ENCODE results near the gene SLC1A2. TPM values are rescaled to one million over a fixed set of nuclear protein-coding genes. Genes with fewer than 3 reads are reported as not detected.

Gene SLC1A2
- total RNA-seq = 0.38 TPM
- polyA plus RNA-seq = 0.71 TPM
- long read RNA-seq, donor 1 = 0 reads
- long read RNA-seq, donor 2 = 0 reads
- long read RNA-seq, donor 3 = 0 reads
- long read RNA-seq, donor 4 = 0 reads
- long read RNA-seq, donor 5 = 0 reads
- long read RNA-seq, donor 6 = 0 reads
- long read RNA-seq, donor 7 = 0 reads
- long read RNA-seq, donor 8 = 0 reads
- long read RNA-seq, donor 9 = 0 reads
- long read RNA-seq, donor 10 = 0 reads

DNA sequence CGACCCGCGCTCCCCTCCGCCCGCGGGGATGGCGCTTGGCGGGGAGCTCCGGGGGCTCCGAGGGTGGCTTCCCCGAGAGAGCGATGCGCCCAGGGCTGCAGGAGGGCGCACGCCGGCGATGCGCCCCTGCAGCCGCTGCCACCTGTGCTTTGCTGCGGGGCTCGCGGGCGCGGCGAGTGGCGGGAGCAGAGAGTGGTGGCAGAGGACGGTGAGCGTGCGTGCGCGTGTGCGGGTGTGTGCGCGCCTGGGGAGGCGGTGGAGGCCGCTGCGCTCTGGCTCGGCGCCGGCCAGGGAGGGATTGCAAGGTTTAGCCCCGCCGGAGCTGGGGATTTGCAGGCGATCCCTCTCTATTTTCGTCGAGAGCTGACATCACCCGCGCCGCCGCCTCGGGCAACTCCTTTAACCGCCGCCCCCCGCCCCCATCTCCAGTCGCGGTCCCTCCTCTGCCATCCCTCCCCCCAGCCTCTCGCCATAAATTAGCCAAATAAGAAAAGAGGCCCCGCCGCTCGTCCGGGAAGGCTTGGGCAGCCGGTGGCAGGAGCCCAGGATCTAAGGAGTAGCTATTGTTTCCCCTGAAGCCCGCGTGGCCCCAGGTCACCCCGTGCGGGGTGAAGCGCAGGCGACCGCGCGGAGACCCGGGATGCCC, at the start of gene SLC1A2:
Gene SLC1A2, minus strand, starts transcription at position 375 of the 646 bp plus-strand sequence. CDS start 592 bp downstream, outside the sequence.
- under 1% methylated on average over 71 of the region's 71 CpGs for WGBS
- no peak for DNase-seq (ENCODE audit: low read depth in 6 of 9, low spot score in 9 of 9)
- Histone ChIP-seq H3K9me3 (ENCODE audit: control insufficient read depth in 2 of 2, insufficient read depth in 1 of 2, low read length in 1 of 2) (no peaks in the 10 kb centered on the region), H3K4me1 (ENCODE audit: control insufficient read depth in 2 of 2, insufficient read depth in 2 of 2, low read length in 2 of 2) (peaks cover 0 to 5% of the 10 kb centered on the region in 2 donors), H3K4me3 (ENCODE audit: low read length in 2 of 2) (peak within 1 kb of the TSS in 1 of 2 donors; percentile 11), H3K36me3 (ENCODE audit: control insufficient read depth in 2 of 2, insufficient read depth in 2 of 2, low read length in 1 of 2) (no peaks in the 10 kb centered on the region), H3K27ac (ENCODE audit: low read depth in 1 of 2, low read length in 1 of 2) (no peak within 1 kb of the TSS), H3K27me3 (ENCODE audit: control insufficient read depth in 2 of 2, insufficient read depth in 1 of 2, low read length in 1 of 2) (peaks cover 51 to 90% of the 10 kb centered on the region in 2 donors)

DNA sequence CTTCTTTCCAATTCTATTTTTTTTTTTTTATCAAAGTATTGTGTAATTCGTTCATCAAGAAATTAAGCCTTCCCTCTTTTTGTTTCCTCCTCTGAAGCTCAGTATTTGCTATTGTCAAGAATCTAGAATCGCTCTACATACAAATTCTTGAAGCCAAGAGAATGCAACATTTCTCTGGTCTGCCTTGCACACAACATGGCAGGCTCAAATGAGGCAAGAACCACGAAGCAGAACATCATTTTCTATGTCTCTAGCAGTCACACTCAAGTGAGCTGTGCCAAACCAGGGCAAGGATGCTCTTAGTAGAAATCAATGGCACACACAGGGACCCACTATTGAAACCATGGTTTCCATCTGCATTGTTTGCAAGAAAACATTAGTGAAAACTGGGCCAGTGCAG, 46.7 kb upstream of the SLC1A2 start:
- no peak for DNase-seq (ENCODE audit: low read depth in 6 of 9, low spot score in 9 of 9)
- Histone ChIP-seq H3K4me3 (ENCODE audit: low read length in 2 of 2) (no peak overlapping the region), H3K9me3 (ENCODE audit: control insufficient read depth in 2 of 2, insufficient read depth in 1 of 2, low read length in 1 of 2) (no peaks in the 10 kb centered on the region), H3K36me3 (ENCODE audit: control insufficient read depth in 2 of 2, insufficient read depth in 2 of 2, low read length in 1 of 2) (no peaks in the 10 kb centered on the region), H3K27me3 (ENCODE audit: control insufficient read depth in 2 of 2, insufficient read depth in 1 of 2, low read length in 1 of 2) (peaks cover 0 to 5% of the 10 kb centered on the region in 2 donors), H3K27ac (ENCODE audit: low read depth in 1 of 2, low read length in 1 of 2) (no peak overlapping the region), H3K4me1 (ENCODE audit: control insufficient read depth in 2 of 2, insufficient read depth in 2 of 2, low read length in 2 of 2) (no peaks in the 10 kb centered on the region)
- WGBS = 93% methylated on average over 3 of the region's 3 CpGs

DNA sequence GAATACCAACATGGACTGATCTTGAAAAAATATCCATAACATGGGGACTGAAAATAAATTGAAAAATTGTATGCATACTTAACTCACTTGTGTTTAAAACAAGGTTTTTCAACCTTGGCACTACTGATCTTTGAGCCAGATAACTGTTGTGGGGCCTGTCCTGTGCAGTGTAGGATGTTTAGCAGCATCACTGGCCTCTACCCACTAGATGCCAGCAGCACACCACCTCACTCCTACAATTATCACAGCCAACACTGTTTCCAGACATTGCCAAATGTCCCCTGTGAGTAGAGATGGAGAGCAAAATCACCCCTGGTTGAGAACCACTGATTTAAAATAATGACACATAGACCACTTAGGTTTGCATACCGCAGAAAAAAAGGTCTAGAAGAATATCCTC, 45.0 kb upstream of the SLC1A2 start:
- DNase-seq (ENCODE audit: low read depth in 6 of 9, low spot score in 9 of 9) = no peak

DNA sequence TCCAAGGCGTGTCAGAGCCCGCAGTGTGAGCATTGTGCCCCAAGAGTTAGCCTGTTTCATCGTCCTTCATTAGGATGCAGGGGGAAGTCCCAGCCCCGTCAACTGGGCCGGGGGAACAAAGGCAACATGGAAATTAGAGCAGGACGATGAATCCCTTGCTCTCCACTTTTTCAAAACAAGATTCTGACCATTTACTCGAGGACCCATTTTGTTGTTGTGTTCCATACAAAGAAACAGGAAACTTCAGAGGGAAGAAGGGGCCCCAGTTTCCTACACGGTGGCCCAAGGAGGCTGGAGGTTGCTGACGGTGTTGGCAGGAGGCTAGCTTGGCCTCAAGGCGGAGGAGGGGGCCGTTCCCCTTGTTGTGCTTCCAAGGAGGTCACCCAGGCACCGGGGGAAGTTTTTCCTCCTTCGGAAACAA, 44.0 kb upstream of the SLC1A2 start:
- DNase-seq (ENCODE audit: low read depth in 6 of 9, low spot score in 9 of 9) = no peak
- H3K4me3 ChIP-seq (ENCODE audit: low read length in 2 of 2) = no peak overlapping the region
- no peaks in the 10 kb centered on the region for H3K9me3 ChIP-seq (ENCODE audit: control insufficient read depth in 2 of 2, insufficient read depth in 1 of 2, low read length in 1 of 2)
- H3K27ac ChIP-seq (ENCODE audit: low read depth in 1 of 2, low read length in 1 of 2) = no peak overlapping the region
- 76% methylated on average over 13 of the region's 13 CpGs for WGBS
- no peaks in the 10 kb centered on the region for H3K4me1 ChIP-seq (ENCODE audit: control insufficient read depth in 2 of 2, insufficient read depth in 2 of 2, low read length in 2 of 2)
- no peaks in the 10 kb centered on the region for H3K36me3 ChIP-seq (ENCODE audit: control insufficient read depth in 2 of 2, insufficient read depth in 2 of 2, low read length in 1 of 2)
- no peaks in the 10 kb centered on the region for H3K27me3 ChIP-seq (ENCODE audit: control insufficient read depth in 2 of 2, insufficient read depth in 1 of 2, low read length in 1 of 2)

More for the DNA sequence above, 45.0 kb upstream of the SLC1A2 start:
- 93% methylated on average over 1 of the region's 1 CpG for WGBS
- no peak overlapping the region for H3K27ac ChIP-seq (ENCODE audit: low read depth in 1 of 2, low read length in 1 of 2)
- H3K4me1 ChIP-seq (ENCODE audit: control insufficient read depth in 2 of 2, insufficient read depth in 2 of 2, low read length in 2 of 2) = no peaks in the 10 kb centered on the region
- no peak overlapping the region for H3K4me3 ChIP-seq (ENCODE audit: low read length in 2 of 2)
- no peaks in the 10 kb centered on the region for H3K36me3 ChIP-seq (ENCODE audit: control insufficient read depth in 2 of 2, insufficient read depth in 2 of 2, low read length in 1 of 2)
- H3K27me3 ChIP-seq (ENCODE audit: control insufficient read depth in 2 of 2, insufficient read depth in 1 of 2, low read length in 1 of 2) = peaks cover 0 to 4% of the 10 kb centered on the region in 2 donors
- H3K9me3 ChIP-seq (ENCODE audit: control insufficient read depth in 2 of 2, insufficient read depth in 1 of 2, low read length in 1 of 2) = no peaks in the 10 kb centered on the region

DNA sequence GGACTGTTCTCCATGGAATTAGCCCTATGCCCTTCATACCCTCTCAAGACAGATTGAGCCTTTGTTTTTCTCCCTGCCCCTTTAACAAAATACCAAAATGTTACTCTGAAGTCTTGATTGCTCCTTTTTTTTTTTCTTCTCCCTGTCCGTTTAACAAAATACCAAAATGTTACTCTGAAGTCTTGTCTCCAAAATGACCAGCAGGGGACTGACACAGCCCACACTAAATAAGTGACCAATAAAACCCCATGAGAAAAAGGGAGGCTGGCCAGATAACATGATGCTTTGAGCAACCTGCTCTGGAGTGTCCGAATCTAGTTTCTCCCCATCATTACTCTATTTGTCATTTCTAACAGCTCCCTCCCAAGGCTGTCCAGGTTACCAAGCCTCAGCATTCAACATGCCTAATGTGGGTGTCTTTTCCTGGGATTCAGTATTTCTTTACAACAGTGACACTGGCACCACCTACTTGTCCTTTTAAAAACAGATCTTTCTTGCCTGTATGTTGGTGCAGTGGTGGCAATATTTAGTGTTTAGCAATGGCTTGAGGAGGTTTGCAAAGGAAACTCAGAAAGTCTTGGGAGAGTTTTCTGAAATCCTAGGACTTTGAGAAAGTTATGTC, 42.7 kb upstream of the SLC1A2 start:
- Histone ChIP-seq H3K36me3 (ENCODE audit: control insufficient read depth in 2 of 2, insufficient read depth in 2 of 2, low read length in 1 of 2) (no peaks in the 10 kb centered on the region), H3K27me3 (ENCODE audit: control insufficient read depth in 2 of 2, insufficient read depth in 1 of 2, low read length in 1 of 2) (no peaks in the 10 kb centered on the region), H3K4me1 (ENCODE audit: control insufficient read depth in 2 of 2, insufficient read depth in 2 of 2, low read length in 2 of 2) (no peaks in the 10 kb centered on the region), H3K9me3 (ENCODE audit: control insufficient read depth in 2 of 2, insufficient read depth in 1 of 2, low read length in 1 of 2) (no peaks in the 10 kb centered on the region), H3K4me3 (ENCODE audit: low read length in 2 of 2) (no peak overlapping the region), H3K27ac (ENCODE audit: low read depth in 1 of 2, low read length in 1 of 2) (no peak overlapping the region)
- no peak for DNase-seq (ENCODE audit: low read depth in 6 of 9, low spot score in 9 of 9)
- 91% methylated on average over 2 of the region's 2 CpGs for WGBS

DNA sequence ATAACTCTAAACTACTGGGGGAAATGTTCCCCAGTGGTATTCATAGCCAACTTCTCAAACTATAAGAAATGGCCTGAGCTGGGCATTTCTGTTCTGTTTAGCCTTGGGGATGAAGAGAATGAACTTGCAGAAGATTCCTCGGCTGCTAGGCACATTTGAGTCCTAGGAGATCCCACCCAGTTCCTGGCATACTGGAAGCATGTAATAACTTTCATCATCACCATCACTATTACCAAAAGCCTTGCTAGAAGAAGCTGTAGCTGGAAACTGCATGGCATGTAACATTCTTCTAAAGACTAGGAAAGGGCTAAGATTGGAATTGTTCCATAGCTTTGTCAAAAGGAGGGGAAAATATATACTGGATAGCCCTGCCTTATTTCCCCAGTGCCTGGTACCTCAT, 40.1 kb upstream of the SLC1A2 start:
- Histone ChIP-seq H3K9me3 (ENCODE audit: control insufficient read depth in 2 of 2, insufficient read depth in 1 of 2, low read length in 1 of 2) (no peaks in the 10 kb centered on the region), H3K36me3 (ENCODE audit: control insufficient read depth in 2 of 2, insufficient read depth in 2 of 2, low read length in 1 of 2) (no peaks in the 10 kb centered on the region), H3K4me1 (ENCODE audit: control insufficient read depth in 2 of 2, insufficient read depth in 2 of 2, low read length in 2 of 2) (no peaks in the 10 kb centered on the region), H3K4me3 (ENCODE audit: low read length in 2 of 2) (no peak overlapping the region), H3K27me3 (ENCODE audit: control insufficient read depth in 2 of 2, insufficient read depth in 1 of 2, low read length in 1 of 2) (no peaks in the 10 kb centered on the region), H3K27ac (ENCODE audit: low read depth in 1 of 2, low read length in 1 of 2) (no peak overlapping the region)
- WGBS = 94% methylated on average over 1 of the region's 1 CpG
- DNase-seq (ENCODE audit: low read depth in 6 of 9, low spot score in 9 of 9) = no peak

DNA sequence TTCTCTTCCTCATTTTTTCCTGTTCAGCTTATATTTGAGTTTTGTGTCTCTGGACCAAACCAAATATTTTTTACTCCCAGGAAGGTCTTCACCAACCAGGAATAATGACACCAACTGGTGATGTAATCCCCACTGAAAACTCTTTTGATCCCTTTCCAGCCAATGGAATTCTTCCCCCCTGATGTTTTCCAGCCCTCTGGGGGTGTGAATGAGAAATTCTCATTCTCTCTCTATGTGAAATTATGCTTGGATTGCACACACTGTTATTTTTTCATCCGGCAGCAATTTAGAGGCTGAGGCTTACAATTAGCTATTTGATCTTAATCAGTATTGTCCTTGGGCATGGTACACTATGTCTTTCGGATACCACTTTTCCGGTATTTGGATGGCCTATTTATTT, 39.5 kb upstream of the SLC1A2 start:
- no peak for DNase-seq (ENCODE audit: low read depth in 6 of 9, low spot score in 9 of 9)
- Histone ChIP-seq H3K4me3 (ENCODE audit: low read length in 2 of 2) (no peak overlapping the region), H3K36me3 (ENCODE audit: control insufficient read depth in 2 of 2, insufficient read depth in 2 of 2, low read length in 1 of 2) (no peaks in the 10 kb centered on the region), H3K27me3 (ENCODE audit: control insufficient read depth in 2 of 2, insufficient read depth in 1 of 2, low read length in 1 of 2) (no peaks in the 10 kb centered on the region), H3K4me1 (ENCODE audit: control insufficient read depth in 2 of 2, insufficient read depth in 2 of 2, low read length in 2 of 2) (no peaks in the 10 kb centered on the region), H3K9me3 (ENCODE audit: control insufficient read depth in 2 of 2, insufficient read depth in 1 of 2, low read length in 1 of 2) (no peaks in the 10 kb centered on the region), H3K27ac (ENCODE audit: low read depth in 1 of 2, low read length in 1 of 2) (no peak overlapping the region)
- WGBS = 95% methylated on average over 3 of the region's 3 CpGs

DNA sequence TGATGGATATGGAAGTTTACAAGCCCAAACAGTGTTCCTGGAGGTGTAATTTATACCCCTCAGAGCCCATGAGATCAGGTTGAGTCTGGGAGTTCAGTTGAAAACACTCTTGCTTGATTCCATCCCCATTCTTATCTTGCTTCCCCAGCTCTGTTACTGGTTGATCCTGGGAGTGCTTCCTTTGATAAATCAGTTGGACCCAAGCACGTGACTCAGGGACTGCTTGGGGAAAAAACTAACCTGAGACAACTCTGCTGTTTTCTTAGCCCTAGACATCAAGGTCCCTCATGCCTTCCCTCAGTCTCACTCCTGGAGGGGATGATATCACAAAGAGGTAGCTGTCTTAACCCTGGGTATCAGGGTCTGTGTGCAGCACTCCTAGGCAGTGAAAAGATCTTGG, 35.0 kb upstream of the SLC1A2 start:
- Histone ChIP-seq H3K27ac (ENCODE audit: low read depth in 1 of 2, low read length in 1 of 2) (no peak overlapping the region), H3K4me3 (ENCODE audit: low read length in 2 of 2) (no peak overlapping the region), H3K4me1 (ENCODE audit: control insufficient read depth in 2 of 2, insufficient read depth in 2 of 2, low read length in 2 of 2) (no peaks in the 10 kb centered on the region), H3K9me3 (ENCODE audit: control insufficient read depth in 2 of 2, insufficient read depth in 1 of 2, low read length in 1 of 2) (no peaks in the 10 kb centered on the region), H3K36me3 (ENCODE audit: control insufficient read depth in 2 of 2, insufficient read depth in 2 of 2, low read length in 1 of 2) (no peaks in the 10 kb centered on the region), H3K27me3 (ENCODE audit: control insufficient read depth in 2 of 2, insufficient read depth in 1 of 2, low read length in 1 of 2) (no peaks in the 10 kb centered on the region)
- no peak for DNase-seq (ENCODE audit: low read depth in 6 of 9, low spot score in 9 of 9)
- 51% methylated on average over 1 of the region's 1 CpG for WGBS

DNA sequence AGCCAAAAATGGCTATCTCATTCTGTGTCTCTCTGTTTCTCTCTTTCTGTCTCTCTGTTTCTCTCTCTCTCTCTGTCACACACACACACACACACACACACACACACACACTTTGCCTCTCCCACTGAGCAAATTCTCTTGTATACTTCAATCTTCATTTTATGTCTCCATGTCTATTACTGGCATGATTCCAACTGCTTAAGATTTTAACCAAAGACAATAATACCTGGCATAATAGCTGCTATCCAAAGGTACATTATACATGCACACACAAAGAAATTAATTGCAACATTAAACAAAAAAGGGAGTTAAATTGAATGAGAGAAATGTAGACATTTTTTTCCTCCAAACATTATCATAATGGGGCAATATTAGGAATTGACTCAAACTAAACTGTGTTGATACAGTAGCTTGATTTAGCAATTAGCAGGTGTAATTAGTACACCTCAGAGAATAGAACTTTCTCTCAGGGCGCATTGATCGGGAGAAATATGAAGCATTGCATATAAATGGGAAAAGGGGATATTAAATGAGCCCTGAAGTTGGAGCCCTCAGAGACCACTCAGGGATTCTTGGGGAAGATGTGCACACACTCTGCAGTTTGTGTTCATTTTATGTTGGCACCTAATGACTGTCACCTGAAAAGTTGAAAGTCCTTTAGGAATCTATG, 17.4 kb upstream of the SLC1A2 start:
- Histone ChIP-seq H3K4me1 (ENCODE audit: control insufficient read depth in 2 of 2, insufficient read depth in 2 of 2, low read length in 2 of 2) (no peaks in the 10 kb centered on the region), H3K27ac (ENCODE audit: low read depth in 1 of 2, low read length in 1 of 2) (no peak overlapping the region), H3K27me3 (ENCODE audit: control insufficient read depth in 2 of 2, insufficient read depth in 1 of 2, low read length in 1 of 2) (no peaks in the 10 kb centered on the region), H3K36me3 (ENCODE audit: control insufficient read depth in 2 of 2, insufficient read depth in 2 of 2, low read length in 1 of 2) (no peaks in the 10 kb centered on the region), H3K9me3 (ENCODE audit: control insufficient read depth in 2 of 2, insufficient read depth in 1 of 2, low read length in 1 of 2) (no peaks in the 10 kb centered on the region), H3K4me3 (ENCODE audit: low read length in 2 of 2) (no peak overlapping the region)
- 97% methylated on average over 2 of the region's 2 CpGs for WGBS
- DNase-seq (ENCODE audit: low read depth in 6 of 9, low spot score in 9 of 9) = no peak
